Fibroblast of skin of right biceps (primary cell): ENCODE data around the gene SLIT3.
A peak's percentile ranks its signal among the peaks of the same experiment; 100 is the strongest.

Experiments
- DNase-seq: peaks from one replicate; pipeline ENCODE4 v3.0.0-alpha.2; 2013

Gene SLIT3

GRCh38 chr5:168844016-168844921 lies 456.7 kb downstream of the SLIT3 start:
- no peak for DNase-seq

GRCh38 chr5:168843277-168844015 lies 457.5 kb downstream of the SLIT3 start:
- DNase-seq: peak; percentile 53

- DNase-seq: no peak
Measured at GRCh38 chr5:168842571-168843205, 458.3 kb downstream of the SLIT3 start.

- no peak for DNase-seq
Measured at GRCh38 chr5:168837852-168838251, 463.1 kb downstream of the SLIT3 start.

GRCh38 chr5:168836603-168837231 lies 464.2 kb downstream of the SLIT3 start:
- no peak for DNase-seq

GRCh38 chr5:168833936-168834335 lies 467.0 kb downstream of the SLIT3 start:
- no peak for DNase-seq

GRCh38 chr5:168833383-168833782 lies 467.6 kb downstream of the SLIT3 start:
- DNase-seq: no peak

- no peak for DNase-seq
Measured at GRCh38 chr5:168832308-168832707, 468.6 kb downstream of the SLIT3 start.

- DNase-seq: no peak
Measured at GRCh38 chr5:168831383-168831782, 469.6 kb downstream of the SLIT3 start.

GRCh38 chr5:168830833-168831232 lies 470.1 kb downstream of the SLIT3 start:
- no peak for DNase-seq

GRCh38 chr5:168829922-168830417 lies 471.0 kb downstream of the SLIT3 start:
- DNase-seq: no peak

GRCh38 chr5:168829044-168829443 lies 471.9 kb downstream of the SLIT3 start:
- no peak for DNase-seq

- DNase-seq: no peak
Measured at GRCh38 chr5:168827636-168828035, 473.3 kb downstream of the SLIT3 start.

GRCh38 chr5:168826246-168826725 lies 474.7 kb downstream of the SLIT3 start:
- DNase-seq: no peak

GRCh38 chr5:168822745-168823281 lies 478.1 kb downstream of the SLIT3 start:
- DNase-seq: peak; percentile 86

GRCh38 chr5:168822248-168822744 lies 478.6 kb downstream of the SLIT3 start:
- no peak for DNase-seq

- peak; percentile 46 for DNase-seq
Measured at GRCh38 chr5:168820874-168821273, 480.1 kb downstream of the SLIT3 start.

- no peak for DNase-seq
Measured at GRCh38 chr5:168819004-168819621, 481.8 kb downstream of the SLIT3 start.

GRCh38 chr5:168818558-168818957 lies 482.4 kb downstream of the SLIT3 start:
- no peak for DNase-seq

GRCh38 chr5:168817591-168817990 lies 483.3 kb downstream of the SLIT3 start:
- DNase-seq: no peak

GRCh38 chr5:168816661-168817060 lies 484.3 kb downstream of the SLIT3 start:
- DNase-seq: no peak
